SK-N-DZ (cell line): ENCODE data around the gene GPR68.
"Not testable (repeated sequence)": the region's sequence is repeated elsewhere in the genome, so short reads cannot be mapped to it uniquely, and the experiment has no call there.

Experiments used
- DNase-seq: peaks from one replicate; pipeline ENCODE4 v3.0.0-alpha.2; 2015; ENCODE audit warnings: low spot score

GPR68 gene

GRCh38 chr14:91253795-91254323, 9.4 kb upstream of the GPR68 start:
- DNase-seq, result no peak

GRCh38 chr14:91252871-91253794, 8.6 kb upstream of the GPR68 start:
- DNase-seq, result no peak

GRCh38 chr14:91250912-91251311, 6.4 kb upstream of the GPR68 start:
- no peak for DNase-seq

GRCh38 chr14:91249841-91250616, 5.5 kb upstream of the GPR68 start:
- DNase-seq, result peak; percentile 53

- no peak for DNase-seq
These were observed 1.7 kb upstream of the GPR68 start for GRCh38 chr14:91246051-91246852.

GRCh38 chr14:91245616-91246015, 1.1 kb upstream of the GPR68 start:
- DNase-seq, result not testable (repeated sequence)

- DNase-seq, result no peak
These were observed 525 bp upstream of the GPR68 start for GRCh38 chr14:91245029-91245428.

- no peak for DNase-seq
These were observed 1.4 kb downstream of the GPR68 start for GRCh38 chr14:91243074-91243471.

- DNase-seq, result no peak
These were observed 1.9 kb downstream of the GPR68 start for GRCh38 chr14:91242635-91243034.

- no peak for DNase-seq
These were observed 2.6 kb downstream of the GPR68 start for GRCh38 chr14:91241863-91242262.

- no peak for DNase-seq
These were observed 5.8 kb downstream of the GPR68 start for GRCh38 chr14:91238661-91239060.

GRCh38 chr14:91238085-91238484, 6.4 kb downstream of the GPR68 start:
- no peak for DNase-seq

GRCh38 chr14:91237219-91237618, 7.3 kb downstream of the GPR68 start:
- DNase-seq, result no peak

GRCh38 chr14:91235841-91236240, 8.7 kb downstream of the GPR68 start:
- no peak for DNase-seq

- DNase-seq, result no peak
These were observed 9.8 kb downstream of the GPR68 start for GRCh38 chr14:91234791-91235114.

- no peak for DNase-seq
These were observed 10.3 kb downstream of the GPR68 start for GRCh38 chr14:91233936-91234790.

- DNase-seq, result no peak
These were observed 11.9 kb downstream of the GPR68 start for GRCh38 chr14:91232603-91233002.

- no peak for DNase-seq
These were observed 12.5 kb downstream of the GPR68 start for GRCh38 chr14:91232052-91232451.

- DNase-seq, result no peak
These were observed 13.1 kb downstream of the GPR68 start for GRCh38 chr14:91231446-91231845.

GRCh38 chr14:91230397-91231035, 14.0 kb downstream of the GPR68 start:
- no peak for DNase-seq
